ENCODE measurements around the gene CRP.
"Not testable (repeated sequence)": the region's sequence is repeated elsewhere in the genome, so short reads cannot be mapped to it uniquely, and the experiment has no call there.

CRP gene, protein sequence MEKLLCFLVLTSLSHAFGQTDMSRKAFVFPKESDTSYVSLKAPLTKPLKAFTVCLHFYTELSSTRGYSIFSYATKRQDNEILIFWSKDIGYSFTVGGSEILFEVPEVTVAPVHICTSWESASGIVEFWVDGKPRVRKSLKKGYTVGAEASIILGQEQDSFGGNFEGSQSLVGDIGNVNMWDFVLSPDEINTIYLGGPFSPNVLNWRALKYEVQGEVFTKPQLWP

GRCh38 chr1:159714529-159714928, at the start of gene CRP:
CRP (minus strand) TSS chr1:159714589; CDS start chr1:159714485, 104 bp downstream.
- no peak for DNase-seq

DNA sequence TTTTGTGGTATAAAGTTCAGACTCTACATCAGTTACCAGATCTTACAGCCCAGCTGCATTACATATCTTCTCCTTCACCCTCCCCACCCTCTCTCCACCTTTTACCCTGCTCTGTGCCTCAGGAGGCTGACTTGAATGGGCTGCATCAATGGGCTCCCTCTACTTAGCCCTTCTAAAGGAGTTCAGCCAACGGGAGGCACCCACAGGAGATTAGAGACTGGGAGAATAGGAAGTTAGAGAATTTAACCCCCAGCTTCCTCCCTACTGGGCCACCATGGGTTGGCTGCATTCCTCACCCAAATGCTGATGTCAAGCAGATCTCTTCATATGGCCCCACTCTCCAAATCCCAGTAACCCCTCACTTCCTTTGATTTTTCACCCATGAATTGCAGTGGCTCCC, 49.3 kb upstream of the CRP start:
- DNase-seq = no peak

GRCh38 chr1:159756397-159756796, 42.0 kb upstream of the CRP start:
- no peak for DNase-seq

- no peak for DNase-seq
Observed at GRCh38 chr1:159755451-159756007, 41.1 kb upstream of the CRP start.

GRCh38 chr1:159753386-159753785, 39.0 kb upstream of the CRP start:
- no peak for DNase-seq

DNA sequence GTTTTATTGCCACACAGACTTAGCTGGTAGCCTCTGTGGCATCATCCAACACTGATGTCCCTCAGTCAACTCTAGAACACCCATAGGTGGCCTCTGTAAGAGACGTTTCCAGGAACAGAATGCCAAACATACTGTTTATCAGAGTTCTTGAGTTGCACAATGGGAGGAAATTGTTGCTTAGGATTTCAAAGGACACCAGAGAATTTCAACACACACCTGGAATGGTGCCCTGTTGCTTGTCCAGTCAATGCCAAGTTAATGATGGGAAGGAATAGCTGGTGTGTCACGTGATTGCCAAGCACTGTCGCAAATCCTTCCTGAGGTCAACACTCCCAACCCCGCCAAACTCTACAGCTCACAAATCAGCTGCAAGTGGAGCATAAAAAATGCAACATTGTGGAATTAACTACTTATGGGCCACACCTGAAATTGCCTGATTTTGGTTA, 37.8 kb upstream of the CRP start:
- no peak for DNase-seq

- no peak for DNase-seq
Observed at GRCh38 chr1:159751031-159751430, 36.6 kb upstream of the CRP start.

GRCh38 chr1:159750621-159751020, 36.2 kb upstream of the CRP start:
- no peak for DNase-seq

DNA sequence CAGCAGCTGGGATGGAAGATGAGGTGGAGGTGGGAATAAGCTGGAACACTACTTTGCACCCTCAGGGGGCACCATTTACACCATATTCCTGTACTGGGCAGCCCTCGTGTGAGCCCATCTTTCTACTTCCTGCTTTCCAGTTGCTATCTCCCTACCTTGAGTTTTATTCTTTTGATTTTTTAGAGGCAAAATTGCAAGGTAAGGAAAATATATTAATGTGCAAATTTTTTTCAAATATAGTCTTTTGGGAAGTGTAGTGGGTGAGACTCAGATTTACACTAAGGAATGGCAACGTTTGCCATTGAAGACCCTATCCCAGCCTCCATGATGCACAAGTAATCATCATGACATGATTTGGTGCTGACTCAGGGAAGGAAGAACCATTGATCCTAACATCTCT, 35.2 kb upstream of the CRP start:
- DNase-seq = no peak

GRCh38 chr1:159748370-159748769, 34.0 kb upstream of the CRP start:
- no peak for DNase-seq

DNA sequence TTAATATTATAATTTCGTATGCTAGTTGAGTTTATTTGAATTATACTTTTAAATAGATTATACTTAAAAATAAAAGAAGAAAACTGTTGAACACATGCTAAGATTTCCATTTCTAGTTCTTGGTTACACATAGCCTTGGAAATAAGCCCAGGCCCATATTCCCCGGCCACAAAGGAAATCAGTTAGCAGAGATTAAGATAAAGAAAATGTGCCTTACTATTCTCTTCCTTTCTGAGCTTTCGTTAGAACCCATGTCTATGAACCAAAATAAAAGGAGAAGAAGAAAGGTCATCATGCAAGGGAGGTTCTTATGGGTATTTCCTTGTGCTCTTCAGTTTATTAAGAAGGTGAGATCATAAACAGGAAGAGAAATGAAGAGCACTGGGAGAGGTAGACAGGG, 32.3 kb upstream of the CRP start:
- no peak for DNase-seq

DNA sequence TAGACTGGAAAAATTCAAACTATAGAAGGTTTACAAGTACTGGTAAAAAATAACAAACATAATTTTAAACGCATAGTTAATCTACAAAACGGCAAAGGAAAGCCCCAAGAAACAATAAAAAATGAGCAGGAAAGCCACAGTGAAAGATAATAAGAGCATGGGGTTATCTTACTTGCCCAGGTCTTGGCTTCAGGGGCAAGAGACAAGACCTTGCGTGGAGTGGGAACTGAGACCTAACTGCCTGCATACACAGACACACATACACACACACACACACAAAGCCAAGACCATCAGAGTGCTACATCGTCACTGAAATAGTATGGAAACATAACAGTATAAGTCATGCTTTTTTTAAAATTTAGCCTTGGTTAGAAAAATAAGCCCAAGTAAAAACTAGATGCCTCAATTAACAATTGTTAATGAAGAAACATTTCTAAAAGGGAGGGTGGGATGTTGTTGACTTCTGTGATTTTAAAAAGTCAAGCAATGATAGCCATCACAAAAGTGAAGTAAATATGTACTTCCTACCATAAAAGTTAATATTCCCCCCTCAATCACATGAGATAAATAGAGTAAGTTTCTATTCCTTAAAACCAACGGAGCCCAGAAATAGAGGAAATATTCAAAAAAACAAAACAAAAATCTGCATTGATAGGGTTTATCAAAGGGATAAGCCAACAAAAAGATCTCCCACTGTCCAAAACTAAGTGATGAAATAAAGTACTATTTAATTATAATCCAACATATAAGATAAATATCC, 29.4 kb upstream of the CRP start:
- DNase-seq = no peak

DNA sequence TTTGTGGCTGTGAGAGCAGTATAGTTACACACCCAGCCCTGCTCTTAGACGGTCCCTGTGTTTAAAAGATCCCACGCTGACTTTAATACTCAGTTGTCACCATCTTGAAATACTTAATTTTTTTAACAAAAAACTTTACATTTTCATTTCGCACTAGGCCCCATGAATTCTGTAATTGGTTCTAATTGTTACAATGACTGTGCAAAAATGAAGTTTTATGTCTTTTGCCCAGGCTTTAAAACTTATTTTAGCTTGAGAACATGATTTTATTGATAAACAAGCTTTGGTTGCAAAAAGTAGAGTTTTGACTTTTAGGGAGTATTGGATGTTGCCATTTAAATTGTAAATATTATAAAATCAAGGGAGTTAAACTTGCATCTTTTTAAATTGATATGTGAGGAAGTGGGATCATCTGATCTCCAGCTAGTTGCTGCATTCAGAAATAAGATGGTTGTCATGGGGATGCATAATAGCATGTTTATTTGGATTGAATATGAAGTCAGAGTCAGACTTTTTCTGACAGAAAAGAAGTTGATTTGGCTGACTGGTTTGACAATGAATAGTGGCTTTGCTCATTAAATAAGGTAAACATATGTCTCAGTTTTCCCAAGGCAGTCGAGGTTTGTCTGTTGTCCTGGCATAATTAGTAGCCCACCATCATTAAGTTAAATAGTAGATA, 23.0 kb upstream of the CRP start:
- DNase-seq = no peak

DNA sequence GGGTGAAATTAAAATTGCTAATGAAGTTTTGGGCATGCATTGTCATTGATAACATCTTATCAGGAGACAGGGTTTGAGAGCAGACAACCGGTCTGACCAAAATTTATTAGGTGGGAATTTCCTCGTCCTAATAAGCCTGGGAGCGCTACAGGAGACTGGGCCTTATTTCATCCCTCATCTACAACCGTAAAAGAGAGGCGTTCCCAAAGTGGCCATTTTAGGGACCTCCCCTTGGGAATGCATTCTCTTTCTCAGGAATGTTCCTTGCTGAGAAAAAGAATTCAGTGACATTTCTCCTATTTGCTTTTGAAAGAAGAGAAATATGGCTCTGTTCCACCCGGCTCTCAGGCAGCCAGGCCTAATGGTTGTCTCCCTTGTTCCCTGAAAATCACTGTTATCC, 8.8 kb upstream of the CRP start:
- DNase-seq = not testable (repeated sequence)

GRCh38 chr1:159719990-159720389, 5.6 kb upstream of the CRP start:
- DNase-seq = no peak

DNA sequence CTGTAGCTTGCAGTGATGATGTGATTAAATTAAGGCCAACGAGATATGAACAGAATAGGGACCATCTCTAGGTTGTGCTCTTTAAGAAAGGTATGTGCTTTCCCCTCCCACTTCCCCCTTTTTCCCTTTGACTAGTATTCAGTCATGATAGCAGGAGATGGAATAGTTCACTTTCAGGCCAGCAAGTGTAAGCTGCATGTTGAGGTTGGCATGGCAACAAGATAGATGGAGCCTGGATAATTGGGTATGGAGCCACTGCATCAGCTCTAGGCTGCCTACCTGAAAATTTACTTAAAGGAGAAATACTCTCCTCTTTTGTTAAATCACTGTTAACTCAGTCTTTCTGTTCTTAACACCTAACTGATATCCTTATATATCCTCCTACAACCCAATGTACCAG, 1.5 kb upstream of the CRP start:
- no peak for DNase-seq

DNA sequence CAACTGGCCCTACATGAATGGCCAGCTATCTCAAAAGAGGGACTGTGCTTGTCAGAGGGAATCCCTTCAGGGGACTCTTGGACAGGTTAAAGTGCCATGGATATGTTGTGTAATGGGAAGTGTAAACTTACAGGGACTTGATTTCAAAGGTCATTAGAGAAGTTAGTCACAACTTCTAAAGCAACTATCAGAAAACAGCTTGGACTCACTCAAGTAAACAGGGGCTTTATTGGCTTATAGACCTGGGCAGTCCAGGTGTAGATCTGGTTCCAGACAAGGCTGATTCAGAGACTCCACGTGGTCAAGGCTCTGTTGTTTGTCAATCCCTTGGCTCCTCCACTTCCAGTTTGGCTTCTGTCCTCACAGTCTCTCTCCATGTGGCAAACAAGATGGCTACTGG, 2.3 kb downstream of the CRP start:
- no peak for DNase-seq

- DNase-seq = no peak
Observed at GRCh38 chr1:159707472-159708260, 6.7 kb downstream of the CRP start.

GRCh38 chr1:159705904-159706256, 8.5 kb downstream of the CRP start:
- DNase-seq = no peak

- no peak for DNase-seq
Observed at GRCh38 chr1:159705251-159705903, 9.0 kb downstream of the CRP start.

DNA sequence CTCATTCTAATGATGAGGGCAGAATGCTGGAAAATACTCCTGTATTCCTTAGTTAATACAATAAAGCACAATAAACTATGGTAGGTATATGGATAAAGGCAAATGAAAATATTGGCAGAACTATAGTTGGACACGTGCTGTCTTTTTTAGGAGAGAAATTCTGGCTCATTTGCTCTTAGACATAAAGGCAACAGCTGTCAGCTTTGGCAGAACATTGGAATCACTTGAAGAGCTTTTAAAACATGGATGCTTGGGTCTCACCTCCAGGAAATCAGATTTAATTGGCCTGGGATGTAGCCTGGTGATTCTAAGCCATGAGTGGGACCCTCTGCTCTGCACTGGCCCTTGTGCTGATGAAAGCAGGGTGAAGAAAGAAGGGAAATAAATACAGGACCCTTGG, 9.9 kb downstream of the CRP start:
- DNase-seq = no peak

DNA sequence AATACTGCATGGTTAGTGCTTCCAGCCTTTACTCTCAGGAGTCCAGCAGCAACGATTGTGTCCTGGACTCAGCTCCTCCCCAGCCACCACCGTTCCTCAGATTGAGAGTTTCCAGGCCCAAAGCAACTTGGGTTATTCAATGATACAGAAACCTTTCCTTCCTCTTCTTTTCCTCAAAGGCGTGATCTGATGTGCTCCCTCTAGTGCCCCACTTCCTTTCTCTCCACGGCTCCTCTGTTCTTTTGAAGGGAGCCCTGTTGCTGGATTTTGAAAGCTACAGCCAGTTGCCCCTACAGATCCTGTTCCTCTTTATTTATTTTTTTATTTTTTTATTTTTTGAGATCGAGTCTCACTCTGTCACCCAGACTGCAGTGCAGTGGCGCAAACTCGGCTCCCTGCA, 14.1 kb downstream of the CRP start:
- no peak for DNase-seq

DNA sequence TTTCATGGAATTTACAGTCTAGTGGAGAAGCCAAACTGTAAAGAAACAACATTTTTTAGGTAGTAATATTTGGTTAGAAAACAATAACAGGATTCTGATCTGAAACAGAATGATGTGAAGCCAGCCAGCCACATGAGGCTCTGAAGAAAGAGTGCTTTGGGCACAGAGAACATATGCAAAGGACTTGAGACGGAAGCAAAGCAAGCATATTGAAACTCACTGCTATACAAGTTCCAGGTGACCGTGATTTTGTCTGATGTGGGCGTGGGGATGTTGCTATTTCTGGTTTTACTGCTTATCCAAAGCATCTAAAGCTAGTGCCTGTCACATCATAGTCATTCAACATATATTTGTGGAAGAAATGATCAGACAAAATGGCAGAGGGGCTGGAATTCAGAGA, 14.7 kb downstream of the CRP start:
- no peak for DNase-seq
